ENCODE measurements around the gene STIMATE.
A peak's percentile ranks its signal among the peaks of the same experiment; 100 is the strongest.

Gene STIMATE

DNA sequence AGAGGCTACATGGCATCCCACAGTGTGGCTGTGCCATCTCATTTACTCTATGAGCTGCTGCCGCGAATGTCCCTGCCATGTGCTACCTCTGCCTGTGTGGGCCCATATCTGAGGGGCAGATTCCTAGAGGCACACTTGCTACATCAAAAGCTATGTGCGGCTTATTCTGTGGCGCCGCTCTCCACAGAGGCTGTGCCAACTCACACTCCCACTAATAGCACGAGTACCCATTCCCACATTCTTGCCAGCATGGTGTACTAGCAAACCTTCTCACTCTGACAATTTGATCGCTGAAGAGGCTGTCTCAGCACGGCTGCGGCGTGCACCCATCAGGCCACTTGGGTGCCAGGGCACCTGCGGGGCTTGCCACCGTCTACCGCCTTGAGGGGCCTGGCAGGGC is 31.4 kb downstream of the STIMATE start:
- no peak for DNase-seq

DNA sequence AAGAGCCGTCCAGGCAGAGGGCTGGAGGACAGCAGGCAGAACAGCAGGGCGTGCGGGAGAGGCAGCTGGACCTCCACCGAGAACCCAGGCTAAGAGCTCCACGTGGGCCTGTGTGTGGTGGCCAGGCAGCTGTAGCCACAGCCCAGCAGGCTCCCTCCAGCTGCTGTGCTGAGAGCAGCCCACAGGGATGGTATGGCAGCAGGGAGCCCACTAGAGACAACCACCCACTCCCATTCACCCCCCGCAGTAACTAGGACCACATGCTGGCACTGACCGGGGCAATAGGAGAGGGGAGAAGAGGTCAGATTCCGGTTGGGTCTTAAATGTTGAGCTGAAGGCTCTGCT is 37.0 kb downstream of the STIMATE start:
- DNase-seq = no peak

DNA sequence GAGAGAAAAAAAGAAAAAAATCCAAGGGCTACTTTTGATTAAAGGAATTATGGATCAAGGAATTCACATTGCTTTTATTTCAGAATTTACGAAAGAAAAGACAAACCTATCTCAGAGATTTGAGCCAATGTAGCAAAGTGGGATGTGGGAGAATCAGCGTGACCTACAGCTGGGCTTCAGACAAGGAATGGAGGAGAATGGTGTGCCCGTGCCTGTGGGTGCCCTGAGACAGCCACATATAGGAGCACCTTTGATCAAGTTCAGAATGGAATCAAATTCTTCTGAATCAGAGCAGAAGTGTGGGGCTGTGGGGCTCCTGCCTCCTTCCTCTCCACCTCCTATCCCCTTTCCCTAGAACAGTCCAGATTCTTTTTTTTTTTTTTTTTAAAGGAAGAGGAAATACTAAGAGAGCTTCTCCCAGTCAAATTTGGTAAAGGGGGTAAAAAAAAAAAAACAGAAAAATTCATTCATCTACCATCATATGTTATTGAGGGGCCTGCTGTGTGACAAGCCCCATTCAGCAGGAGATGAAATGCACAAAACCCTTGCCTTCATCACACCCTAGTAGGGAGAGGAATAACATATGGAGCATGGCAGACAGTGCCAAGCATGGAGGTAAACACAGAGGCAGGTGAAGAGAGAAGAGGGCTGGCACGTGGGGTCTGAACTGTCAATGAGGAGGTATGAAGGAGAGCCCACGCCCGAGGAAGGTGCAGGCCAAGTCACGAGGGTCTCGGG is 37.5 kb downstream of the STIMATE start:
- no peak for DNase-seq

DNA sequence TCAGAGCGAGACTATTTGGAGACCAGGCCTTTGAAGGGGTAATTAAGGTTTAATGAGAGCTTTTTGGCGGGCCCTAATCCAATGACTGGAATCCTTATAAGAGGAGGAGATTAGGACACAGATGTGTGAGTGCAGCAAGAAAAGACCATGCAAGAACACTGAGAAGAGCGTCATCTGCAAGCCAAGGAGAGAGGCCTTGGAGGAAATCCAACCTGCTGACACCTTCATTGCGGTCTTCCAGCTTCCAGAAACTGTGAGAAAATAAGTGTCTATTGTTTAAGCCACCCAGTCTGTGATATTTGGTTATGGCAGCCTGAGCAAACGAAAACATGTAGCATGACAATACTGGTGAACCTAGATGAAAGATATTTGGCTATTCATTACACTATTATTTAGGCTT is 39.5 kb downstream of the STIMATE start:
- no peak for DNase-seq

DNA sequence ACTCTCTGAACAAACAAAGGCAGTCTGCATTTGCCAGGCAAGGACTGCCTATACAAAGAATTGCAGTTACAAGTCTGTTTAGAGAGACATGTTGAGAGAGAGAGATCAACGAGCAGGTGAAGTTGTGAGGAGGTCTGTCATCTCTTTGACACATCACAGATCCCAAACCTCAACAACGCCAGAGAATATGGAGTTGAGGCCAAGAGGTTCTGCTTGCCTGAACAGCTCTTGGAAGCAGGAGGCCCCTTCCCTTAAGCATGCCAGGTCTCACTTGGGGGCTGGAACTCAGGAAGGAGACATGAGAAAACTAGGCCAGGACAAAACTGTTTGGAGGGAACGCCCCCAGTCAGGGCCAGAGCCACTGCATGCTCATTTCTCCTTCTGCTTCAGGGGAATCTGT is 40.2 kb downstream of the STIMATE start:
- DNase-seq = no peak

DNA sequence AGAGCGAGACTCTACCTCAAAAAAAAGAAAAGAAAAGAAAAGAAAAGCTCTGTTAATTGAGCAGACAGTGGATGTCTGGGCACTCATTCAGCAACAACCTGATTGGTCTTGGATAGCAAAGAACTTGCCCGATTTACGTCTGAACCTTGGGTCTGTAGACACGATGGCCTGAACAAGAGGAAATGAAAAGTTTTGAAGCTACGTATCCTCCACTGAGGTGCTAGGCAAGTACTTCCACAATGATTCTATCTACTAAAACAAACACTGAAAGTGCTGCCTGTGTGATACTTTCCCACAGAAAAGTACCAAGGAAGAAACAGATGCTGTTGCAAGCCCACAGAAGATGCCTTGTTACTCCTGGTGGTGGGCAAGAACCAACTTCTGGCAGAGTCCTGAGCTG is 40.7 kb downstream of the STIMATE start:
- DNase-seq = no peak

DNA sequence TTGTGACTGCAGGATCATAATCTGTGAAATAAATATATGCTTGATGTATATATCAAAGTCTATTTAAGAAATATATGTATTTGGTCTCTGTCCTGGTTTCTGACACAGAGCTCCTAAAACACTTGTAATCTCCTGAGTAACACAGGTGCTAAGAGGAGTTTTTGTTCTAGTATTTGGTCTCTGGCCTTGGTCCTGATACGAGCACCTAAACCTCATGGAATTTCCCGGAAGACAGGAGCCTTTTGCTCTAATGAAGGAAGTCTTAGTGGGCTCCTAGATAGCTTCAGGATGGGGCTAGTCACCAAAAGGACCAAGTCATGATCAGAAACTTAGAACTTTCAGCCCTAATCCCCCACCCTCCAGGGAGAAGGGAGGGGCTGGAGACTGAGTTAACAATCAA is 43.3 kb downstream of the STIMATE start:
- DNase-seq = no peak

DNA sequence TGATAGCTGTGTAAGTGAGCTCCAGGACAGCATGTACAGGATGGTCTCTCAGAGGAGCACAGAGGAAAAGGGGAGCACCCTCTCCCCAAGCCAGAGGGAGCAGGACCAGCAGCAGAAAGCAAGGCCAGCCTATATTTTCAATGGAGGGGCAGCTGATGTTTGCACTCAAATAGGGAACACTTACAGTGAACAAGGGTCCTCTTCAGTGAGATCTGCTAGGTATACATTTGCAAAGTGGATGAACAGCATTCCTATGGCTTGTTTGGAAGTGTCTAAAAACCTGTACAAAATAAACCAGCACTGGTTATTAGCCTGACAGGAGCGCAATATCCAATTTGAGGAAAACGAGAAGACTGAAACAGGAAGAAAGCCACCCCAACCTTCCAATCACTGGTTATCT is 44.9 kb downstream of the STIMATE start:
- no peak for DNase-seq

DNA sequence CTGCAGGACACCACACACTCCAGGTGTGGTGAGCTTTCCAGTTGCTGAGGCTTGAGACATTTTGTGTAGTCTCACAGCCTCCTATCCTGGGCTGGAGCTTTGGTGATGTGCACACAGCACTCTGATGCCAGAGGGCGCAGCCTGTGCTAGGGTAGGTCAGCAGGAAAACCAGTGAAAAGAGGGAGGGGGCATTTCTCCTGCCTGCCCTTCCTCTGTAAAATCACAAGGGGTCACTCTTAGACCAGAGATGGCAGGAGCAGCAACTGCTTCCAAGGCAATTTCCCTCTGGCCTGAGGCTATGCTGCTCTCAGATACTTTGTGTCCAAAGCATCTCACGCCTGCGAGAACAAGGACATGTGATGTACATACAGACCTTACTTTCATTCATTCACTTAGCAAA is 46.0 kb downstream of the STIMATE start:
- DNase-seq = no peak

DNA sequence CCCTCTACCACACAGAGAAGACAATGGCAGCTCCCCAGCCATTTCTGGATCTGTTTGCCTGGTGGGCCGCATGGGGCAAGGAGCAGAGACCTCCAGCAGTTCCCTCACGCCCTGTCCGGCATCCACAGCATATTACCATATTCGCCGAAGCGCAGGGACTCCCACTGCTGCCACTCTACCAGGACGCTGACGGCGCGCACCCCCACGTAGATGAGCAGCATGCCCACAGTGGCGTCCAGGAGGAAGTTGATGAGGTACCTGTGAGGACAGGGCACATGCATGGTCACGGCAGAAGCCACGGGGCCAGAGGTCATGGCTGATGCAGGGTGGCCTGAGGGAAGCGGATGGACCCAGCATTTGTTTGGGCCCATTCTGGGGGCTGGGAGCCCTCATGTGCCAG is 47.7 kb downstream of the STIMATE start:
- no peak for DNase-seq

DNA sequence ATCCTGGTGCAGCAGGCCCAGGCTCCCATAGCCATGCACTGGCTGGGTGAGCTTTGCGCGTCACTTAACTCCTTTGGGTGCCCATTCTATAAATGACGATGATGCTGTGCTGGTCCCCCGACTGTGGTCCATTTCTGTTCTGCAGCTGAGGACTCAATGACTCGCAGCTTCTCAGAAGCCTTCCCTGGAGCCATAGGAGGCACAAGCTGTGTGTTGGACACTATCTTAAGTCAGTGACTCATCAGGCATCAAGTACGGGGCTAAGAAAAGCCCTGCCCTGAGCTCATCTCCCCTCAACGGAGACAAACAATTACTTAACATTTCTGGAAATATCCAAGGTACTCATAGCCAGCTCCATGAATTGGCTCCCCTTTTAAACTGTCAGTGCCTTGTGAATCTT is 48.7 kb downstream of the STIMATE start:
- no peak for DNase-seq

DNA sequence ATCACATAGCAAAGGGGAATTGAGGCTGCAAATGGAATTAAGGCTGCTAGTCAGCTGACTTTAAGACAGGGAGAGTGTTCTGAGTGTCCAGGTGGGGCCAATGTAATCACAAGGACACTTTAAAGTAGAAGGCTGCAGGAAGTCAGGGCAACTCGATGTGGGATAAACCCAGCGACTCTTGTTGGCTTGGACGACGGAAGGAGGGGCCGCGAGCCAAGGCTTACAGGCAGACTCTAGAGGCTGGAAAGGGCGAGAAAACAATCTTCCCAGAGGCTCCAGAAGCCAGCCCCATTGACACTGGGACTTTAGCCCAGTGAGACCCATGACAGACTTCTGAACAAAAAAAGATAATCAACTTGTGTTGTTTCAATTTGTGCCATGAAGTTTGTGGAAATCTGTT is 49.6 kb downstream of the STIMATE start:
- no peak for DNase-seq

DNA sequence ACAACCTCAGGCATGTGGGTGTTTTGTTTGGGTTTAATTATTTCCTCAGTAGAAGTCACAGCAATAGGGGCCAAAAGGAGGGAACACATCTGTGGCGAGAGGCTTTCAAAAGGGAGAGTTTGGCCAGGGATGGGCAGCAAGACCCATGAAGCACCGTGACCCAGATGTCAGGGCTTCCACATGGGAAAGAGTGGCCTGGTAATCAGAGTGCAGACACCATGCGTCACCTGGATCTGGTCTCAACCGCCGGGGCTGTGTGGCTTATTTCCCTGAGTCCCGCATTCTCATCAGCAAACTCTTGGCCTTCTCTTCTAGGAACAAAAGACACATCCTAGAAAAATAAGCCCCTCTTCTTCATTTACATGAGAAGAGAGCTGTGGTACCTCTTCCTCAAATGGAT is 50.1 kb downstream of the STIMATE start:
- DNase-seq = no peak

DNA sequence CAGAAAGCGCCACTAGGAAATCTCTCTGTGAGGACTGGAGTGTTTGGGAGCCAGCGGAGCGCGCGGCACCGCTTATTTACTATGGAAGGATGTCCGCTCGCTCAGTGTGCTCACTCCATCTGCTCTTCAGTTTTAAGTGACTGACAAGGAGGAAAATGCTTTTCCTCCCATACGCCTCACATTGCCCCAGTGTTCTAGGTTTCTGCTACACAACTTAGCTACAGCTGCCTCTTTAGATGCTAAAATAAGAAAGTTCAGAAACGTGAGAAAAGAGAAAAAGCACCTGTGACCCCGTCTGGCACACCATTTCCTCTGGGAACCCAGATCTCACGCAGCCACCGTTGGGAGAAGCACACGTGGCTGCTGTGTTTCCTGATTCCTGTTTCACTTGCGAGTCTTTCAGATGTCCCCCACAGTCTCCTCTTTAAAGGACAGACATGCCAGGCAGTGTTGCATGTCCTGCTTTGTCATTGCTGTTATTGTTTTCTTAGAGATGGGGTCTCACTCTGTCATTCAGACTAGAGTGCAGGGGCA is 50.8 kb downstream of the STIMATE start:
- no peak for DNase-seq

DNA sequence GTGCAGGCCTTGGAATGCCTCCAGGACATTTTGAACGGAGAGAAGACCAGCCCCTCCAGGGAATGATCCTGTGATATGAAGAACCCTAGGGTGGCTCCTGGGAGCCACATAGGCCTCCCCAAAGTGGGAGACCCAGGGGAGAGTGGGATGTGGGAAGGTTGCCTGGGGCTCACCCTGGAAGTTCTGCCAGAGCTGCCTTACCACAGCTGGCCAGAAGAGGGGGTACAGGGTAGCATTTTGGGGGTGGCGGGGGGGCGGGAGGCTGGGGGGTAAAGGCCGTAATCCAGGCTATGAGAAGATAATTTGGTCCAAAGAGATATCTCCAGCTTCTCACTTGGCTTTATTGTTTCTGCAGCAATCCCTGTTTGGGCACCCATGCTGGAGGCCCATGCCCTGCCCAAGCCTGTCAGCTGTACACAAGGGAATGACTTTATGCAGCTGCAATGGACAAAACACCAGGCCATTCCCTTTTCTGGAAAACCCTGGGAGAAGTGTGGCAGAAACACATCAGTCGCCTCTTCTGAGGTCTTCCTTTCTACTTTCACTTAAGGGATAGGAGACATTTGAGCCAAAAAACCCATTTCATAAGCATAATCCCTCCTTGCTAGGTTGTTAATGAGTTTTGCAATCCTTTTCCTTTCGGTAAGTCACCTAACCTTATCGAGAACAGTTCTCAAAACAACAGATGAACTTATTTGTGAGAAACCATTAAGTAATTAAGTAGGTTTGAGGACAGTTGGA is 51.5 kb downstream of the STIMATE start:
- peak; percentile 16 for DNase-seq

DNA sequence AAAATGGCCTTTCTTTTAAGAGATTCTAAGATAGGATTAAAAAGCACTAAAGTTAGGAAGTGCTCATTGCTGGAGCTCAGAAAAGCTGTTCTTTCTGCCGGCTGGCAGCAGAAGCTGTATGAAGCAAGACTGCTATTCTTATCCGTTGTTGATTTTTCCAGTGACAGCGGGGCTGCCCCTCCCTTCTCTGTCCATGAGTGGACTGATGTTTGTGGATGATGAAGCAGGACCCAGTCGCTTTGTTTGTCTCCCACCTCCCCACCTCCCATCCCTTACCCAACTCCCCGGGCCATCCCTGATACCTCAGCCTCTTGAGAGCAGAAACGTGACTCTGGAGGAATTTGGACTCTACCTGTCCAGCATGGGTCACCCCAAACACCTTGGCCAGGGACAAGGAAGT is 52.2 kb downstream of the STIMATE start:
- no peak for DNase-seq

DNA sequence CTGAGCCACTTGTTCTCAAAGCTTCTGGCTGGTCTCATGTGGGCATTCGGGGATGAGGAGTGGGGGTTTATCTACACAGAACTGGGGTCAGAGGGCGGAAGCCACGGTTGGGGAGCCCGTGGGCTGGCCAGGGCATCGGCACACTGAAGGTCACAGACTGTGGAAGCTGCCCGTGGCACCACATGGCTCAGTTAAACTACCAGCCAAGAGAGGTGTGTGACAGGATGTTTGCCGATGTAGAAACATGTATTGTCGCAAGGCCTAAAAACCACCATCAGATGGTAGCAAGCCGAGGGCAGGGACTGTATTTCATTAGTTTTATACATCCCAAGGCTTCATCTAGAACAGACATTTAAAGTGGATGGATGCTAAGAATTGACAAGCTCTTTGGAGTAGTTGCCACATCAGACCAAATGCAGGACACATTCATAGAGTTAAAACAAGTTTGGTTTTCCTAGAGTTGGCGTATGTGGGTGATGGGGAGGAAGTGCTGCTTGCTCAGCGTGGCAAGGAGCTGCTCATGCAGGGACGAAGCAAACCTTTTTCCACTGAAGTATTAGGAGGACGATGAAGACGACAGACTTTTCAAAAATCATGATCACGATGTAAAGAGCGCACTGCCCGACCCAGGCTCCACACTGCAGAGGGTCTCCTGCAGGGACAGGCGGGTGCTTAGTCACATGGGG is 52.9 kb downstream of the STIMATE start:
- no peak for DNase-seq

DNA sequence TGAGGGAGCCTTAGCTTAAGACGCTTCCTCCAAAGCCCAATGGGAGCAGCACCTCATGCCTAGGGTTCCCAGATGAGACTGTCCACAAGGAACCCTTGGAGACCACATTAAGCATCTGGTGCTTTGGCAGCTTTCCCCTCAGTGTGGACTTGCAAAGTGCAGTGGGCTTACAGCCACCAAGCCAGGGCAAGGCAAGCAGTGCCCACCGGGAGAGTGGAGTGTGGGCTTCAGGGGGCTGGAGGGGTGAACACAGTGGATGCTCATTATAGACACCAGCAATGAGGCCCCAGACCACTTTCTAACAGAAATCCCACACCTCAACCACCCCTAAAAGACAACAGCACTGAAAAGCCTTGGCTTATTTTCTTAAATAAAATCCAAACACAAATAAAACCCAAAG is 53.5 kb downstream of the STIMATE start:
- DNase-seq = no peak

DNA sequence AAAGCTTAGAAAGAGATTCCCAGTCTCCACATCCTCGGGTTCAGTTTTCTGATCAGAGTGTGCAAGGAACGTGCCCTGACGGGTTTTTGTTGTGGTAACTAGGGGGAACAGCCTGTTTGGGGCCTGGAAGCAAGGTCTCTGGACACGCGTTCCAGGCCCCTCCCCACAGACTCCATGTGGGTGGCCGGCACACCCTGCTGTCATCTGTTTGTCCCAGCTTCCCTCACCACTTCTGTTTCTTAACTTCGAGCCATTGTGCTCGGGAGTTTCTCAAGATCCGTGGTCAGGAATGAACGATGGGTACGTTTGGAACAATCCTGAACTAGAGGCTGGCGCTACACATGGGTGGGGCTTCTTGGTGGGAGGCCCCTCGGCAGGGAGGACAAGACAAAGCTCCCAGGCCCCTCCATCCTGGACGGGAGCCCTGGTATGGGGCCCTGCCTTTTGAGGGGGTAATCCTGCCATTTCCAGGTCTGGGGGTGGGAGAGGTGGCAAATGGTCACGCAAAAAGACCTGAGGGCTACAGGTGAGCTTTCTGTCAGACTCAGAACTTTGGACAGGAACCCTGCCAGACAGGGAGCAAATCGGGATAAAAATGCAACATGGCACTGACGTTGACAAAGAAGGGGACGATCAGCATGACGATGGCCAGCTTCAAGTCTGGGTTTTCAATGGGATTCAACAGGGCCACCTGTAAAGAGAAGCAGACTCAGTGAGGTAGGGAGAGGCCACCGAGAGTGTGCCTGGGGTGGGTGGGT is 54.1 kb downstream of the STIMATE start:
- DNase-seq = no peak

DNA sequence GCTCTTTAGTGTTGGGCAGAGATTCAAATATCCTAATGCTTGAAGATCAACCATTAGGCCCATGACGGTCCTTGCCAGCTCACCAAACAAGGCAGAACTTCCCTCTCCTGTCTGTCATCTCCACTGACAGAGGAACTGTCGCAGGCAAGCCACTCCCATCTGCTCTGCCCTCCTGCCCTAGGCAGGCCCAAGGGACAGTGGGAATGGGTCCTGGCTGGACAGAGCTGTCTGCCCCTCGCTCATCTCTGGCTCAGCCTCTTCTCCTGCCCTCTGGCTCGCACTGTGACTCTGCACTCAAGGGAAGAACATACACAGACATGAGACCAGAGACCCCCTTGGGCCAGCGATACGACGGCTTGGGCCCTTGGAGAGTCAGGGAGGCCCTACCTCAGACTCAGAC is 54.9 kb downstream of the STIMATE start:
- DNase-seq = no peak

DNA sequence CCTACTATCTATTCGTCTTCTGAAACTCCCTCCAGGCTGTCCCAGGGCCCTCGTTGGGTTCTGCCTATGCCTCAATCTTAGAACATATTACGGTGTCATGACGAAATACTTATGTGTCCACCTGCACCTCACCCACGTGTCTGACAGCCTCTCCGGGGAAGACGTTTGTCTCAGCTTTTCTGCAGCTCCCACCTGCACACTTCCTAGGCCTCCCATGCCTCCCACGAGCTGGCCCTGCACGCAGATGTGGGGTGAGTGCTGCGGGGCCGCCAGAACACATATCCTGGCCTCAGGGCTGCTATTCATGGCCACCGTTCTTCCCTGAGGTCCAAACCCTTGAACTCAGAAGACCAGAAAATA is 55.4 kb downstream of the STIMATE start:
- DNase-seq = no peak

DNA sequence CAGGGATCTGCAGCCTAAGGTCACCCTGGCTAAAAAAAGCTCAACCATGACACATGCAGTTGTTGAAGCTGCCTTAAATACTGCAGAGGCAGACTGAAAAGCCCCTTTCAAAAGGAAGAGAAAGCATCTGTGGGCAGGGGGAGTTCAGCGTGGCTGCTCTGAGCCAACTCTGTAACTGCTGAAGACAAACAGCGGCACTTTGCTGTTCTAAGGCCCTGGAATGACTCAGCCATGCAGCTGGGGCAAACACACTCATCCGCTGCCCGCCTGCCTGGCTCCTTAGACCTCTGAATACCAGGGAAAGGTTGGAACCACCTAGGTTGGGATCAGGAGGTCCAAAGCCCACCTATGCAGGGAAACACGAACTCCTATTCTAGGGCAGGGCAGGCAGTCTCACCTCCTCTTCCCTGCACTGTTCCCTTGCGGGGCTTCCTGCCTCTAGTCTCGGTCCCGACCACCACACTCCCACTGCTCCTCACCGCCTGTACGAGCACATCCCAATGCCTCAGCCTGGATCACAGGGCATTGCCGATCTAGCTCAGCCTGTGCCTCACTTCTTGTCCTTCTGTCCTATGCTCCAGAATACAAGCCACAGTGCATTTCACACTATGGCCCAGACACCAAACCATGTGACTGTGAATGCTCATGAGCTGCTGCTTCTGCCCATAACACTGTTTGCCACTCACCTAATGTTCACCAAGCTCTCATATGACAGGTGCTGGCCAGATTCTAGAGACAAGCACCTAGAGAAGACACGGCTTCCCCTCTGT is 56.0 kb downstream of the STIMATE start:
- DNase-seq = no peak

Measured in T-helper 9 cell (primary cell).